H1 (cell line): ENCODE data around the gene SIRT6. TPM values are rescaled to one million over a fixed set of nuclear protein-coding genes. Genes with fewer than 3 reads are reported as not detected.
A peak's percentile ranks its signal among the peaks of the same experiment; 100 is the strongest.

Experiments used
- CTCF ChIA-PET: fragments of 300-600 bp; sonication (Branson Sonifier 250); formaldehyde crosslinking; loops from one replicate; lab custom pipeline; 2021; ENCODE audit not compliant: partially characterized antibody; lab: Charles Lee
- POLR2A ChIA-PET: fragments of 300-600 bp; sonication (Branson Sonifier 250); formaldehyde crosslinking; loops from one replicate; lab custom pipeline; 2021; ENCODE audit warnings: inconsistent platforms; ENCODE audit not compliant: partially characterized antibody; lab: Charles Lee
- DNase-seq, 2 experiments: peaks; one replicate each; pipeline versions ENCODE4 v3.0.0 to v3.0.0-alpha.2; 2010 to 2022; ENCODE audit warnings: low spot score in 2 of 2, low read depth in 1 of 2, mixed read lengths in 1 of 2
- FAIRE-seq: peaks from 2 replicates; lab custom pipeline; 2011; peaks lifted over from hg19 to GRCh38; lab: Jason Lieb, UNC
- H2AFZ ChIP-seq: 2 replicates; pipeline ENCODE4 v1.8.1; 2012; ENCODE audit warnings: low read length, inconsistent platforms
- H2AK5ac ChIP-seq: 2 replicates; pipeline ENCODE4 v1.6.1; 2013; ENCODE audit warnings: low read depth, low read length
- H2BK120ac ChIP-seq: replicated peaks from 2 replicates; pipeline ENCODE3; 2013; ENCODE audit warnings: low read depth, low read length, inconsistent platforms
- H2BK12ac ChIP-seq: 2 replicates; pipeline ENCODE4 v1.6.1; 2013; ENCODE audit warnings: low read depth, low read length
- H2BK15ac ChIP-seq: 2 replicates; pipeline ENCODE4 v1.6.1; 2013; ENCODE audit warnings: low read length
- H2BK20ac ChIP-seq: 2 replicates; pipeline ENCODE4 v1.6.1; 2013; ENCODE audit warnings: low read length
- H2BK5ac ChIP-seq: 2 replicates; pipeline ENCODE4 v1.6.1; 2013; ENCODE audit warnings: low read depth, low read length
- H3K14ac ChIP-seq: 2 replicates; pipeline ENCODE4 v1.6.1; 2013; ENCODE audit warnings: inconsistent platforms; ENCODE audit not compliant: insufficient read length
- H3K18ac ChIP-seq: 2 replicates; pipeline ENCODE4 v1.6.1; 2013; ENCODE audit warnings: low read length; ENCODE audit errors: extremely low read depth
- H3K23ac ChIP-seq: 2 replicates; pipeline ENCODE4 v1.6.1; 2013; ENCODE audit warnings: inconsistent platforms; ENCODE audit not compliant: insufficient read length
- H3K23me2 ChIP-seq: 2 replicates; pipeline ENCODE4 v1.6.1; 2013; ENCODE audit warnings: low read depth, low read length
- H3K27ac ChIP-seq: 2 replicates; pipeline ENCODE4 v1.6.1; 2011; ENCODE audit warnings: low read depth, low read length, inconsistent platforms
- H3K27me3 ChIP-seq, 4 experiments: replicated peaks in 1 of 4; 1 replicate in 1 of 4; 2 replicates in 3 of 4; pipeline versions ENCODE4 v1.6.1 to v1.8.1; 2011 to 2013; ENCODE audit warnings: low read length in 3 of 4, mild to moderate bottlenecking in 3 of 4, inconsistent platforms in 2 of 4, mixed read lengths in 2 of 4, moderate library complexity in 1 of 4; ENCODE audit not compliant: control insufficient read depth in 3 of 4, insufficient read depth in 3 of 4; ENCODE audit errors: extremely low read depth in 1 of 4
- H3K36me3 ChIP-seq, 4 experiments: 2 replicates each; pipeline versions ENCODE4 v1.6.1 to v1.8.1; 2011 to 2013; ENCODE audit warnings: mild to moderate bottlenecking in 4 of 4, low read length in 3 of 4, moderate library complexity in 2 of 4, control low read depth in 1 of 4, inconsistent platforms in 1 of 4; ENCODE audit not compliant: insufficient read depth in 4 of 4, control insufficient read depth in 2 of 4
- H3K4ac ChIP-seq: replicated peaks from 2 replicates; pipeline ENCODE3; 2013; ENCODE audit warnings: low read length, low read depth, mixed read lengths, inconsistent platforms; ENCODE audit not compliant: insufficient read length
- H3K4me1 ChIP-seq, 4 experiments: replicated peaks in 1 of 4; 1 replicate in 1 of 4; 2 replicates in 3 of 4; pipeline versions ENCODE4 v1.6.1 to v1.8.1; 2011 to 2013; ENCODE audit warnings: low read length in 3 of 4, inconsistent platforms in 2 of 4, mixed read lengths in 1 of 4; ENCODE audit not compliant: insufficient read depth in 4 of 4, control insufficient read depth in 3 of 4
- H3K4me2 ChIP-seq, 2 experiments: 2 replicates each; pipeline versions ENCODE4 v1.6.1 to v1.8.1; 2011 to 2013; ENCODE audit warnings: low read depth in 2 of 2, low read length in 2 of 2, control low read depth in 1 of 2, inconsistent platforms in 1 of 2, mild to moderate bottlenecking in 1 of 2; ENCODE audit not compliant: insufficient read depth in 1 of 2
- H3K4me3 ChIP-seq, 4 experiments: fragments of 200-600, 300-600 bp in 1 of 4; sonication (generic), shearing (Covaris generic), sonication (Bioruptor Twin) in 1 of 4; 2 replicates each; pipeline versions ENCODE4 v1.5.1 to v1.8.1; 2011 to 2016; ENCODE audit warnings: low read length in 4 of 4, low read depth in 3 of 4, control low read depth in 2 of 4, inconsistent platforms in 2 of 4, mild to moderate bottlenecking in 2 of 4, mixed read lengths in 1 of 4, moderate library complexity in 1 of 4; ENCODE audit not compliant: insufficient read depth in 2 of 4; ENCODE audit errors: extremely low read depth in 1 of 4
- H3K56ac ChIP-seq: replicated peaks from 2 replicates; pipeline ENCODE3; 2013; ENCODE audit warnings: low read depth, mild to moderate bottlenecking, mixed read lengths, low read length, inconsistent platforms; ENCODE audit not compliant: insufficient read length
- H3K79me1 ChIP-seq: 2 replicates; pipeline ENCODE4 v1.6.1; 2013; ENCODE audit warnings: low read depth, low read length, control low read depth
- H3K79me2 ChIP-seq, 2 experiments: 2 replicates each; pipeline versions ENCODE4 v1.6.1 to v1.8.1; 2012 to 2013; ENCODE audit warnings: low read length in 2 of 2, mild to moderate bottlenecking in 2 of 2, inconsistent platforms in 1 of 2; ENCODE audit not compliant: insufficient read depth in 2 of 2, control insufficient read depth in 1 of 2
- H3K9ac ChIP-seq, 4 experiments: replicated peaks in 1 of 4; 1 replicate in 1 of 4; 2 replicates in 3 of 4; pipeline versions ENCODE4 v1.6.1 to v1.8.1; 2011 to 2013; ENCODE audit warnings: low read depth in 3 of 4, low read length in 3 of 4, control low read depth in 2 of 4, mild to moderate bottlenecking in 2 of 4, moderate library complexity in 2 of 4, inconsistent platforms in 1 of 4; ENCODE audit errors: extremely low read depth in 1 of 4
- H3K9me3 ChIP-seq, 2 experiments: 2 replicates each; pipeline versions ENCODE4 v1.6.1 to v1.8.1; 2012 to 2013; ENCODE audit warnings: mild to moderate bottlenecking in 2 of 2, moderate library complexity in 2 of 2, control low read depth in 1 of 2, inconsistent platforms in 1 of 2, low read depth in 1 of 2, low read length in 1 of 2, mixed read lengths in 1 of 2; ENCODE audit not compliant: insufficient read depth in 2 of 2
- H4K20me1 ChIP-seq, 2 experiments: replicated peaks in 1 of 2; 2 replicates each; pipeline versions ENCODE3 to v1.8.1; 2011 to 2013; ENCODE audit warnings: inconsistent platforms in 2 of 2, low read length in 2 of 2, mild to moderate bottlenecking in 1 of 2; ENCODE audit not compliant: insufficient read depth in 2 of 2, control insufficient read depth in 1 of 2
- H4K5ac ChIP-seq: 2 replicates; pipeline ENCODE4 v1.6.1; 2013; ENCODE audit warnings: low read length, low read depth, mixed read lengths, inconsistent platforms; ENCODE audit not compliant: insufficient read length
- H4K8ac ChIP-seq: 2 replicates; pipeline ENCODE4 v1.8.0; 2013; ENCODE audit warnings: mild to moderate bottlenecking, moderate library complexity, low read length, inconsistent platforms; ENCODE audit not compliant: insufficient read depth; ENCODE audit errors: extremely low read depth
- H4K91ac ChIP-seq: replicated peaks from 2 replicates; pipeline ENCODE3; 2013; ENCODE audit warnings: low read length, mixed read lengths, inconsistent platforms; ENCODE audit not compliant: insufficient read length
- ASH2L ChIP-seq: fragments of 200-600, 300-600 bp; sonication (generic); IDR thresholded peaks from one replicate; pipeline ENCODE4 v1.7.1; 2017; ENCODE audit warnings: low read length
- CBX8 ChIP-seq: fragments of 300-800, 300-1000 bp; sonication (generic); IDR thresholded peaks from 2 replicates; pipeline ENCODE4 v1.7.1; 2016; ENCODE audit warnings: low read depth, low read length, borderline replicate concordance
- E2F6 ChIP-seq: IDR thresholded peaks from 2 replicates; pipeline ENCODE4 v1.6.1; 2012; ENCODE audit warnings: inconsistent platforms
- JUND ChIP-seq: IDR thresholded peaks from 2 replicates; pipeline ENCODE4 v1.6.1; 2011; ENCODE audit warnings: mild to moderate bottlenecking, improper control_type of control experiment, low read length
- KDM5A ChIP-seq: fragments of 200-600 bp; IDR thresholded peaks from 2 replicates; pipeline ENCODE4 v1.7.1; 2012; ENCODE audit warnings: mild to moderate bottlenecking, low read length, inconsistent platforms, mixed read lengths
- MAX ChIP-seq: IDR thresholded peaks from 2 replicates; pipeline ENCODE4 v1.6.1; 2012; ENCODE audit warnings: inconsistent platforms
- NANOG ChIP-seq: IDR thresholded peaks from 2 replicates; pipeline ENCODE4 v1.6.1; 2011; ENCODE audit warnings: low read length, low read depth, mild to moderate bottlenecking, inconsistent platforms; ENCODE audit not compliant: insufficient read depth, poor library complexity, severe bottlenecking
- TCF12 ChIP-seq: IDR thresholded peaks from 2 replicates; pipeline ENCODE4 v1.6.1; 2011; ENCODE audit warnings: low read depth, mild to moderate bottlenecking, low read length
- WGBS, 2 experiments: shearing (Covaris generic) in 1 of 2; methylation state at CpG; one replicate each; pipeline versions ENCODE4 v1.1.6 to v1.1.7; 2013 to 2015; ENCODE audit warnings: low lambda C conversion rate in 2 of 2, mixed read lengths in 2 of 2, inconsistent platforms in 1 of 2, low coverage in 1 of 2, missing lambda C conversion rate in 1 of 2; ENCODE audit not compliant: insufficient replicate concordance in 2 of 2, insufficient coverage in 1 of 2, insufficient read length in 1 of 2; ENCODE audit errors: extremely low coverage in 1 of 2, missing lambda C conversion rate in 1 of 2; 5-methylcytosine and 5-hydroxymethylcytosine counted together
- long read RNA-seq, 2 experiments: library from RNA in 1 of 2; library from capped mRNA in 1 of 2; stranded (forward); transcript quantifications; one replicate each; pipeline ENCODE4 v2.0.0, GENCODE V29; 2021; ENCODE audit warnings: inconsistent platforms in 1 of 2
- polyA minus RNA-seq, 3 experiments: library from RNA; depleted of rRNA, polyadenylated mRNA; stranded (reverse); fragments of >200 nt; gene quantifications; 1 replicate in 2 of 3; 2 replicates in 1 of 3; pipeline ENCODE4 v1.2.3, GENCODE V29; 2011
- polyA plus RNA-seq, 7 experiments: library from polyadenylated mRNA; depleted of rRNA in 3 of 7; stranded (reverse) in 5 of 7; unstranded in 2 of 7; fragments of >200 nt in 5 of 7; fragments of 200-250 nt in 2 of 7; gene quantifications; 1 replicate in 5 of 7; 2 replicates in 1 of 7; 4 replicates in 1 of 7; pipeline versions ENCODE4 v1.2.1 to v1.2.3, GENCODE V29; 2011 to 2013; ENCODE audit warnings: missing spikeins in 2 of 7, mixed read lengths in 2 of 7
- total RNA-seq: library from RNA; stranded (reverse); fragmentation: NEBNext Ultra II Directional; extraction: Animal tissue kit (Norgen Biotek cat#: 25700); gene quantifications from 2 replicates; pipeline ENCODE4 v1.2.1, GENCODE V29; 2021

SIRT6 gene
- total RNA-seq (23.9 and 25.2 TPM in 2 replicates), polyA plus RNA-seq (2011; rRNA removed) (27.0 and 39.3 TPM in 2 replicates), polyA minus RNA-seq (2011; rRNA and poly(A)+ RNA removed) (8.0 and 9.8 TPM in 2 replicates)
- 28.6 TPM for polyA plus RNA-seq (2011; cell fraction: cytosol; rRNA removed)
- 58.9 TPM for polyA plus RNA-seq (2011; cell fraction: nucleus; rRNA removed)
- 16.1 to 28.7 TPM (median 23.5 TPM) in 4 replicates for polyA plus RNA-seq (2012, experiment 1 of 2)
- 16.6 TPM for polyA plus RNA-seq (2012, experiment 2 of 2)
- 15.7 TPM for polyA plus RNA-seq (2013, experiment 1 of 2)
- 14.1 TPM for polyA plus RNA-seq (2013, experiment 2 of 2)
- polyA minus RNA-seq (2011; cell fraction: cytosol; rRNA and poly(A)+ RNA removed) = 19.1 TPM
- 16.1 TPM for polyA minus RNA-seq (2011; cell fraction: nucleus; rRNA and poly(A)+ RNA removed)
- long read RNA-seq, experiment 1, partial matches to known transcripts = 14 of 25 reads
- long read RNA-seq, experiment 1, other reads (novel, unspliced or antisense) = 11 of 25 reads
- long read RNA-seq, experiment 2, partial matches to known transcripts = 1 of 1 reads
- long read RNA-seq, experiment 2, other reads (novel, unspliced or antisense) = 0 of 1 reads

GRCh38 chr19:4182084-4182810 lies at the start of gene SIRT6, which contains the start of gene ANKRD24:
Gene SIRT6, minus strand, starts transcription at chr19:4182563. Its CDS starts 24 bp downstream, at chr19:4182539.
Gene ANKRD24, plus strand, starts transcription at chr19:4182689. Its CDS starts 3,737 bp downstream, at chr19:4186426.
- WGBS, 2 experiments = 1% methylated on average over 57 of the region's 58 CpGs; no CpG with 5 or more reads in 1 of the 2 experiments
- peak within 1 kb of the TSS; percentile 89 for H4K8ac ChIP-seq
- TF ChIP-seq CBX8 (no peak), E2F6 (0 out of 2 replicates have a peak, but pooled peaks have one; percentile 29), NANOG (no peak), KDM5A (peak; percentile 55; the same call in 1 of the 2 replicates), JUND (no peak), ASH2L (peak; percentile 94), MAX (peak; percentile 49), TCF12 (no peak)

More at GRCh38 chr19:4182084-4182810, at the start of gene SIRT6, which contains the start of gene ANKRD24:
- peak within 1 kb of the TSS; percentile 53; the same call in 1 of the 2 replicates for H2AK5ac ChIP-seq
- peaks cover 13% of the 10 kb centered on the region for H3K23me2 ChIP-seq
- H3K27me3 ChIP-seq = no peaks in the 10 kb centered on the region
- H3K4me3 ChIP-seq = peak within 1 kb of the TSS; percentile 58 to 97 (median 81)
- no peaks in the 10 kb centered on the region for H3K9me3 ChIP-seq
- peaks cover 2 to 3% of the 10 kb centered on the region in 2 experiments for H4K20me1 ChIP-seq
- CTCF ChIA-PET = interaction anchor here (2.5 kb wide), 1 partner anchor 15 kb away, joined by 8 read pairs; no protein-coding TSS in a partner anchor
- H3K4me2 ChIP-seq = peak within 1 kb of the TSS; percentile 76 to 94
- peak within 1 kb of the TSS; percentile 79 for H3K56ac ChIP-seq
- FAIRE-seq (peak; percentile 13), DNase-seq (peak; percentile 81 to 94)
- H3K9ac ChIP-seq = peak within 1 kb of the TSS; percentile 42 to 60 (median 44); a peak in 6 of 7 replicates
- no peak within 1 kb of the TSS; the same call in 1 of the 2 replicates for H2AFZ ChIP-seq
- POLR2A ChIA-PET = no interaction called here
- H3K27ac ChIP-seq = no peak within 1 kb of the TSS
- H4K91ac ChIP-seq = no peak within 1 kb of the TSS
- no peak within 1 kb of the TSS for H2BK20ac ChIP-seq
- H2BK15ac ChIP-seq = no peak within 1 kb of the TSS
- H3K18ac ChIP-seq = peak within 1 kb of the TSS; percentile 71; the same call in 1 of the 2 replicates
- H2BK120ac ChIP-seq = peak within 1 kb of the TSS; percentile 59
- peak within 1 kb of the TSS; percentile 71; the same call in 1 of the 2 replicates for H2BK5ac ChIP-seq
- H3K4ac ChIP-seq = peak within 1 kb of the TSS; percentile 95
- H4K5ac ChIP-seq = peak within 1 kb of the TSS; percentile 93
- peaks cover 2% of the 10 kb centered on the region for H3K79me1 ChIP-seq
- H3K23ac ChIP-seq = no peak within 1 kb of the TSS
- no peak within 1 kb of the TSS for H3K14ac ChIP-seq
- peaks cover 0 to 3% (median under 1%) of the 10 kb centered on the region in 4 experiments; a peak in 3 of 7 replicates for H3K4me1 ChIP-seq
- peak within 1 kb of the TSS; percentile 68; the same call in 1 of the 2 replicates for H2BK12ac ChIP-seq
- H3K36me3 ChIP-seq = no peaks in the 10 kb centered on the region; a peak in 2 of 8 replicates
- no peaks in the 10 kb centered on the region; a peak in 1 of 4 replicates for H3K79me2 ChIP-seq
